ENCODE measurements around the gene COQ2.
"Not testable (repeated sequence)": the region's sequence is repeated elsewhere in the genome, so short reads cannot be mapped to it uniquely, and the experiment has no call there.

COQ2 gene

DNA sequence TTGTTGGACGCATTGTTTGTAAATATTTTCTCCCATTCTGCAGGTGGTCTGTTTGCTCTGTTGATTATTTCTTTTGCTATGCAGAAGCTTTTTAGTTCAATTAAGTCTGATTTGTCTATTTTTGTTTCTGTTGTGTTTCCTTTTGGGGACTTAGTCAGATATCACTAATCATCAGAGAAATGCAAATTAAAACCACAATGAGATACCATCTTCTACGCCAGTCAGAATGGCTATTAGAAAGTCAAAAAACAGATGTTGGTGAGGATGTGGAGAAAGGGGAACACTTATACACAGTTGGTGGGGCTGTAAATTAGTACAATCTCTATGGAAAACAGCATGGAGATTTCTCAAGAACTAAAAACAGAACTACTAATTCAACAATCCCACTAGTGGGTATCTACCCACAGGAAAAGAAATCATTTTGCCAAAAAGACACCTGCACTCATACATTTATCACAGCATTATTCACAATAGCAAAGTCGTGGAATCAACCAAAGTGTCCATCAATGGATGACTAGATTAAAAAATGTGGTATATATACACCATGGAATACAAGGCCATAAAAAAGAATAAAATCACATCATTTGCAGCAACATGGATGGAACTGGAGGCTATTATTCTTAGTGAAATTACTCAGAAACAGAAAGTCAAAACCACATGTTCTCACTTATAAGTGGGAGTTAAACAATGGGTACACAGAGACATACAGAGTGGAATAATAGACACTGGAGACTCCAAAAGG is 8.1 kb downstream of the COQ2 start:
- no peak overlapping the region for H3K4me3 ChIP-seq

DNA sequence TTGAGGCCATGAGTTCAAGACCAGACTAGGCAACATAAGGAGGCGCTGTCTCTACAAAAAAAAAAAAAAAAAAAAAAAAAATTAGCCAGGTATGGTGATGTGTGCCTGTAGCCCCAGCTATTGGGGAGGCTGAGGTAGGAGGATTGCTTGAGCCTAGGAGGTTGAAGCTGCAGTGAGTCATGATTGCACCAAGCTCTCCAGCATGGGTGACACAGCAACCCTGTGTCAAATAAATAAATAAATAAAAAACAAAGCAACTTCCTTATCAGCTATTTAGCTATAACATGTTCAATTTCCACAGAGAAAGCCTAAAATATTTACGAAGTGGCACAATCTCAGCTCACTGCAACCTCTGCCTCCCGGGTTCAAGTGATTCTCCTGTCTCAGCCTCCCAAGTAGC is 10.7 kb downstream of the COQ2 start:
- not testable (repeated sequence) for H3K4me3 ChIP-seq; H3K9me3 ChIP-seq (replicated peaks in 1 of 11); H3K27me3 ChIP-seq; H3K9ac ChIP-seq; H4K20me1 ChIP-seq
- Histone ChIP-seq H3K36me3 (peaks cover 44 to 96% (median 84%) of the 10 kb centered on the region in 11 experiments), H3K4me2 (peak overlapping the region in 3 of 11 experiments; percentile 4 to 57 (median 53); a peak in 4 of 22 replicates), H3K27ac (peak overlapping the region in 2 of 11 experiments; percentile 5 to 23; a peak in 3 of 22 replicates), H3K4me1 (peaks cover 7 to 35% (median 17%) of the 10 kb centered on the region in 10 experiments; a peak in 19 of 20 replicates)

More for the DNA sequence above, 8.1 kb downstream of the COQ2 start:
- peaks cover 19 to 85% (median 61%) of the 10 kb centered on the region in 11 experiments for H3K36me3 ChIP-seq
- peaks cover 0 to 16% (median 2%) of the 10 kb centered on the region in 11 experiments; a peak in 8 of 22 replicates for H4K20me1 ChIP-seq
- peak overlapping the region; percentile 7 to 57 (median 36); a peak in 19 of 22 replicates for H3K4me2 ChIP-seq
- H3K9ac ChIP-seq = no peak overlapping the region
- H3K9me3 ChIP-seq (replicated peaks in 1 of 11) = no peaks in the 10 kb centered on the region
- peak overlapping the region in 2 of 11 experiments; percentile 26 to 38; a peak in 1 of 22 replicates for H3K27ac ChIP-seq
- no peak for TF ChIP-seq Cebpa-rat (IDR thresholded peaks at IDR 0.05)
- H3K27me3 ChIP-seq = no peaks in the 10 kb centered on the region
- H3K4me1 ChIP-seq = peaks cover 9 to 50% (median 29%) of the 10 kb centered on the region in 10 experiments

- H3K36me3 ChIP-seq = peaks cover 41 to 96% (median 84%) of the 10 kb centered on the region in 11 experiments
- H3K27ac ChIP-seq = peak overlapping the region in 2 of 11 experiments; percentile 23 to 46; a peak in 5 of 22 replicates
- TF ChIP-seq Cebpa-rat (IDR thresholded peaks at IDR 0.05) = no peak
These were observed 11.7 kb downstream of the COQ2 start for GRCh38 chr4:83272900-83273299.

GRCh38 chr4:83269256-83269655 is 15.3 kb downstream of the COQ2 start:
- Histone ChIP-seq H3K9me3 (replicated peaks in 1 of 11) (no peaks in the 10 kb centered on the region), H3K36me3 (peaks cover 72 to 100% (median 95%) of the 10 kb centered on the region in 11 experiments), H3K4me2 (no peak overlapping the region), H3K4me1 (peaks cover 0 to 20% (median 7%) of the 10 kb centered on the region in 10 experiments; a peak in 9 of 20 replicates), H3K4me3 (no peak overlapping the region), H3K27ac (no peak overlapping the region), H3K9ac (no peak overlapping the region), H4K20me1 (no peaks in the 10 kb centered on the region), H3K27me3 (no peaks in the 10 kb centered on the region)
- no peak for TF ChIP-seq Cebpa-rat (IDR thresholded peaks at IDR 0.05)

More at GRCh38 chr4:83272900-83273299, 11.7 kb downstream of the COQ2 start:
- H3K4me1 ChIP-seq = peaks cover 7 to 35% (median 17%) of the 10 kb centered on the region in 10 experiments; a peak in 19 of 20 replicates
- H3K4me3 ChIP-seq = no peak overlapping the region
- H3K4me2 ChIP-seq = peak overlapping the region in 4 of 11 experiments; percentile 18 to 57 (median 41); a peak in 6 of 22 replicates
- H3K9me3 ChIP-seq (replicated peaks in 1 of 11) = no peaks in the 10 kb centered on the region
- no peaks in the 10 kb centered on the region for H3K27me3 ChIP-seq
- H4K20me1 ChIP-seq = no peaks in the 10 kb centered on the region
- H3K9ac ChIP-seq = no peak overlapping the region

- no peak overlapping the region for H3K4me2 ChIP-seq
- no peak for TF ChIP-seq Cebpa-rat (IDR thresholded peaks at IDR 0.05)
- peaks cover 0 to 19% (median 6%) of the 10 kb centered on the region in 10 experiments; a peak in 8 of 20 replicates for H3K4me1 ChIP-seq
- no peaks in the 10 kb centered on the region for H4K20me1 ChIP-seq
- no peaks in the 10 kb centered on the region for H3K27me3 ChIP-seq
- no peaks in the 10 kb centered on the region for H3K9me3 ChIP-seq (replicated peaks in 1 of 11)
- H3K27ac ChIP-seq = no peak overlapping the region
- no peak overlapping the region for H3K9ac ChIP-seq
- peaks cover 80 to 100% (median 95%) of the 10 kb centered on the region in 11 experiments for H3K36me3 ChIP-seq
- no peak overlapping the region for H3K4me3 ChIP-seq
These were observed 16.1 kb downstream of the COQ2 start for GRCh38 chr4:83268491-83268890.

DNA sequence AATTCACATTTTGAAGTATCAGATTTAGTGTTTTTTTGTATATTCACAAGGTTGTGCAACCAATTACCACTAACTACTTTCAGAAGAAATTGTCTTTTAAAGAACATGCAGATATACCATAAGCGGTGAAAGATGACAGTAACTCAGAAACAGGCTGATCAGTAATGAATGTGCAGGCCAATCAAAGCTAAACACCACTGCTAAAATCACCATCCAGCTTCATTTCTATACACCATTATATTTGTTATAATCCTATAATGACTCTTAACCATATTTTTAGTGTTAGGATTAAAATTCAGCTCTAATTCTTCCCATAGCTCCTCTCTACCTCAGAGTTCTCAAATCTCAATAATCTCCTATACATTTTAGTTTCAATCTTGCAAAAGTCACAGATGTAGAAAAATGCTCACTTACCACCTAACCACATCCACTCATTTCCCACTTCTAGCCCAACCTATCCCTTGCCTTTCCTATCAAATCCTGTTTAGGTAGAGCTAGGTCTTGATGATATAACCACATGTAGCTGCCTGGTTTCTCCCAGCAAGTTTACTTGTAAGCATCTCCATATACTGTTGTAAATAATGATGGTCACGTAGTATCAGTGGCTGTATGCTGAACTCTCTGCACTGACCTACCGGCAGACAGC is 16.6 kb downstream of the COQ2 start:
- no peaks in the 10 kb centered on the region for H3K27me3 ChIP-seq
- no peaks in the 10 kb centered on the region for H3K9me3 ChIP-seq (replicated peaks in 1 of 11)
- no peak for TF ChIP-seq Cebpa-rat (IDR thresholded peaks at IDR 0.05)
- peaks cover 85 to 100% (median 95%) of the 10 kb centered on the region in 11 experiments for H3K36me3 ChIP-seq
- H3K4me1 ChIP-seq = peaks cover 0 to 14% (median 3%) of the 10 kb centered on the region in 10 experiments; a peak in 8 of 20 replicates
- no peak overlapping the region for H3K9ac ChIP-seq
- H3K4me3 ChIP-seq = no peak overlapping the region
- no peaks in the 10 kb centered on the region for H4K20me1 ChIP-seq
- no peak overlapping the region for H3K4me2 ChIP-seq
- no peak overlapping the region for H3K27ac ChIP-seq

DNA sequence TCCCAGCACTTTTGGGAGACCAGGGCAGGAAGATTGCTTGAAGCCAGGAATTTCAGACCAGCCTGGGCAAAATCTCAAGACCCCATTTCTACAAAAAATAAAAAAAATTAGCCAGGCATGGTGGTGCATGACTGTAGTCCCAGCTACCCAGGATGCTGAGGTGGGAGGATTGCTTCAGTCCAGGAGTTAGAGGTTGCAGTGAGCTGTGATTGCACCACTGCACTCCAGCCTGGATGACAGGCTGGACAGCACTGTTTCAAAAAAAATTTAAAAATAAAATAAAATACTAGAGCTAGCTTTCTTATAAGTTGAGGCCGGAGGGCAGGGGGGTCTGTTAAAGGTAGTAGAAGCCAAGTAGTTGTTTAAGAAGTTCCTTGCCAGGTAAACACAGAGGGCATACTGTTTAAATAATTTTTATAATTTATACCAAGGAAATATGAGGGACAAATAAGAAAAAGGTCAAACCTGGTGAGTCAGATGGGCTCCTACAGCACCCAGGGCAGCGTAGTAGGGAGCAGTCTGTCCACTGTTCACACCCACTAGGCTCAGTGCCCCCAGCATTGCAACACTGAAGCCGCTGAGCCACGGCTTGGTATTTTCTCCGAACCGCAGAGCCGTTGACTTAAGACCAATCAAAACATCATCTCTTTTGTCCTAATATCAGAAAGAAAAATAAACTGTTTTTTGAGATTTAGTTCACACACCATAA is 17.3 kb downstream of the COQ2 start:
- Histone ChIP-seq H3K4me3 (no peak overlapping the region), H3K4me2 (no peak overlapping the region), H3K9ac (no peak overlapping the region; a peak in 2 of 22 replicates), H3K9me3 (replicated peaks in 1 of 11) (no peaks in the 10 kb centered on the region), H4K20me1 (no peaks in the 10 kb centered on the region), H3K27me3 (no peaks in the 10 kb centered on the region), H3K27ac (no peak overlapping the region), H3K4me1 (0 out of 20 replicates have a peak, but pooled peaks cover 0 to 9% (median 0%) of the 10 kb centered on the region in 10 experiments), H3K36me3 (peaks cover 89 to 100% (median 95%) of the 10 kb centered on the region in 11 experiments)
- no peak for TF ChIP-seq Cebpa-rat (IDR thresholded peaks at IDR 0.05)

DNA sequence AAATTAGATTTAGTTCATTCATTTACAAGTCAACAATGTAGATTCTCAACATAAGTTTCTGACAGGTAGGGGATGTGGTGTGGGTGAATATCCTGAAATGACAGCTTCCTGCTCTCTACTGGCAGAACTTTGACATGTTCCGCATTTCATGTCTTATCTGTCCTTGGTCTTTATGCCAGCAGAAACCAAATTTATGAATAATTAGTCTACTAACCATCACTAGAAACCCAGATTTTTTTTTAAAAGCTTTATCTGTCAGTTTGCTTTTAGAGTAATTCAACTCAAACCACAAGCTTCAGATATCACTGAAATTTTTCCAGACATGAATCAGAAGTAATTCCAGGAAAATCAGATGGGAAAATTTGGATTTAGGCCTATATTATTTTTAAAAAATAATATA is 17.9 kb downstream of the COQ2 start:
- Histone ChIP-seq H4K20me1 (no peaks in the 10 kb centered on the region), H3K4me2 (no peak overlapping the region), H3K27me3 (no peaks in the 10 kb centered on the region), H3K9ac (no peak overlapping the region; a peak in 1 of 22 replicates), H3K36me3 (peaks cover 89 to 100% (median 96%) of the 10 kb centered on the region in 11 experiments), H3K27ac (no peak overlapping the region), H3K4me1 (0 out of 20 replicates have a peak, but pooled peaks cover 0 to 9% (median 0%) of the 10 kb centered on the region in 10 experiments), H3K9me3 (replicated peaks in 1 of 11) (no peaks in the 10 kb centered on the region), H3K4me3 (no peak overlapping the region)
- TF ChIP-seq Cebpa-rat (IDR thresholded peaks at IDR 0.05) = no peak
